HL-60 (cell line): Measurements from ENCODE around the gene AP1AR.

Experiments used
- DNase-seq, 2 experiments: peaks; one replicate each; pipeline ENCODE4 v3.0.0-alpha.2; 2010 to 2020; ENCODE audit warnings: low read depth in 1 of 2, low spot score in 1 of 2
- H3K27ac ChIP-seq: fragments of 250-450 bp; sonication (Bioruptor Pico); replicated peaks from 2 replicates; pipeline ENCODE4 v1.5.1; 2020; ENCODE audit warnings: mild to moderate bottlenecking, moderate library complexity
- H3K27me3 ChIP-seq: fragments of 250-450 bp; sonication (Bioruptor Pico); 2 replicates; pipeline ENCODE4 v1.5.1; 2021; ENCODE audit warnings: mild to moderate bottlenecking, moderate library complexity; ENCODE audit not compliant: insufficient read depth, poor library complexity, severe bottlenecking
- H3K4me3 ChIP-seq: replicated peaks from 2 replicates; pipeline ENCODE4 v1.5.1; 2011; ENCODE audit warnings: mild to moderate bottlenecking, control low read depth, low read length; ENCODE audit not compliant: insufficient read depth
- CTCF ChIP-seq: IDR thresholded peaks from one replicate; pipeline ENCODE4 v1.5.1; 2011; ENCODE audit warnings: low read length, control low read depth, inconsistent platforms; ENCODE audit not compliant: insufficient read depth
- GABPA ChIP-seq: IDR thresholded peaks from 2 replicates; pipeline ENCODE4 v1.6.1; 2012; ENCODE audit warnings: low read depth
- POLR2AphosphoS5 ChIP-seq: IDR thresholded peaks from 2 replicates; pipeline ENCODE4 v1.6.1; 2012; ENCODE audit warnings: low read depth
- REST ChIP-seq: IDR thresholded peaks from 2 replicates; pipeline ENCODE4 v1.6.1; 2012; ENCODE audit warnings: low read depth; ENCODE audit not compliant: insufficient replicate concordance
- SPI1 ChIP-seq: IDR thresholded peaks from 2 replicates; pipeline ENCODE4 v1.6.1; 2012; ENCODE audit warnings: low read depth, mild to moderate bottlenecking, borderline replicate concordance

Gene AP1AR

GRCh38 chr4:112289407-112290253 is 58.0 kb downstream of the AP1AR start:
- DNase-seq: peak in 1 of 2 experiments; percentile 17
- Histone ChIP-seq H3K27ac (peak overlapping the region; percentile 74), H3K27me3 (no peaks in the 10 kb centered on the region), H3K4me3 (no peak overlapping the region)
- TF ChIP-seq SPI1: peak; percentile 18; the same call in 1 of the 2 replicates
- TF ChIP-seq GABPA: no peak
- TF ChIP-seq CTCF: no peak

GRCh38 chr4:112290341-112290740 is 58.8 kb downstream of the AP1AR start:
- no peaks in the 10 kb centered on the region for H3K27me3 ChIP-seq
- no peak for TF ChIP-seq SPI1
- TF ChIP-seq POLR2AphosphoS5: no peak
- no peak for TF ChIP-seq CTCF
- no peak for TF ChIP-seq GABPA
- no peak for TF ChIP-seq REST
- H3K4me3 ChIP-seq: no peak overlapping the region
- DNase-seq: no peak
- H3K27ac ChIP-seq: no peak overlapping the region; the same call in 1 of the 2 replicates

- TF ChIP-seq GABPA (no peak), SPI1 (peak; percentile 40; the same call in 1 of the 2 replicates), POLR2AphosphoS5 (no peak), REST (peak; percentile 41), CTCF (no peak)
- H3K27me3 ChIP-seq: no peaks in the 10 kb centered on the region
- H3K27ac ChIP-seq: peak within 1 kb of the TSS; percentile 64
- peak; percentile 71 to 82 for DNase-seq
- H3K4me3 ChIP-seq: peak within 1 kb of the TSS; percentile 50
Measured at GRCh38 chr4:112296949-112297880, 65.6 kb downstream of the AP1AR start, which contains the start of gene ALPK1. Gene ALPK1, plus strand, starts transcription at chr4:112297369.
